ENCODE data around the gene STEAP4.
"Not testable (repeated sequence)": the region's sequence is repeated elsewhere in the genome, so short reads cannot be mapped to it uniquely, and the experiment has no call there.

STEAP4 gene

DNA sequence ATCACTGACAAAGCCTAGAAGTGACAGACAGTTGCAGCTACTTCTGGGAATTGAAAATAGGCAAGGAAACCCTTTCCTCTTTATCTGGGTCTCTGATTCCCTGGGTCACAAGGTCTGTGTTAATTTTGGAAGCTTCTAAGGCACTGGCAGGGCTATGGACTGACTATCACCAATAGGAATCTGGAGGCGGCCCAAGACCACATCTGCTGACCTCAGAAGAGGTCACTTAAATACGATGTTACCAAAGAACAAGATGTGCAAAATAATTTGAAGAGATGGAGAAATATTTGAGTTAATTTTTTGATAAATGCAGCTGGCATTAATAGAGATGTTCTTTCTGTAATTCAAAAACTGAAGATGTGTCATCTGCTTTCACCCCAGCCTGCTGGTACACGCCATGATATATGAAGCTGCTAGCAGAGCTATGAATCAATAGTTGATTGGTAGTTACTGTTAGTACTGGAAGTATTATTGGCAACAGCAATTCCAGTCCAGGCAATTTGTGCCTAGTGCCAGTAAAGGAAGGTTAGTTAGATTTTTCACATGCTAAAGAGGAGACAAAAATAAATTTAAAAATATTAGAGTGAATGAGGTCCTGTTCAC, 5.5 kb upstream of the STEAP4 start:
- no peak for DNase-seq

DNA sequence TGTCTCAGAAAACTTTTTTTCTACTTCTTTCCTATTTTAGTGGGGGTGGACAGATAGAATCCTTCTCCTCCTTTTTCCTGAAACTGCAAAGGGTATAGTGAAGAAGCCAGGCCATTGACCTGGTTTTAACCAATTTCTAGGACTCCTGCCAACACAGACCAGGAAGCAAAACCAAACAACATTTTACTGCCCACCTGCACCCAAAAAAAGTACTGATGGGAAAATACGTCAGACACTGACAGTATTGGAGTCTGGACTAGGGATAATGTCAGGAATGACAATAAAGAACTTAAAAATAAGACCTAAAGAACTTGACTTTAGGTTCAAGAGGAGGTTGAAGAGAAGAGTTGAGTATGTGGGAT, 5.0 kb upstream of the STEAP4 start:
- no peak for DNase-seq

DNA sequence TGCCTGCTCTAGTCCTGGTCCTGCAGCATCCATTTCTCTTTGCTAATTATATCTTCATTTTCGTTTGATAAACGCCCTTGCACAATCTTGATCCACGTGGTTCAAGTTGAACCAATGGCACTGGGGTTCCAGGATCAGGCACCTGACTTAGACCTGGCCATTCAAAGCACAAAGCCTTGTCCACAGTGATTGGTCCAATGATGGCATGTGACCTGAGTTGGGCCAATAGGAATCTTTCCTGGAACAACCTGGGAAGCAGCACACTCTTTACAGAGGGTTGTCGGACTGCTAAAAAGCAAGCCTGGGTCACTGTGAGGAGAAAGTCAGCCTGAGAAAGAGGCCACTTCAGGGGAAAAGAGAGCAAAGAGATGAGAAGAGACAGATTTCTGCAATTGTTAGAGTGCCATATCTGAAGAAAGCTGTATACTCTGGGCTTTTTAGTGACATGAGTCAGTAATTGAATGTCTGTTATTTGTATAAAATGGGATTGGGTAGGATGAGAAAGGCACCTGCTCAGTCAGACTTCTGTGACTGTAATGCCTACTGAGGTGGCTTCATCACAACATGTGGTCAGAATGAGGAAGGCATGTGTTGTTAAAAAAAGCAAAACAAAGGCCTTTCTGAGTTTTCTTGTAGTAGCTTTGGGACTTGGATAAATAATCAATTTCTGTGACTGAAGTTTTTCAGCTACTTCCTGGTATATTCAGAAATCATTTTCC, 4.4 kb upstream of the STEAP4 start:
- no peak for DNase-seq

DNA sequence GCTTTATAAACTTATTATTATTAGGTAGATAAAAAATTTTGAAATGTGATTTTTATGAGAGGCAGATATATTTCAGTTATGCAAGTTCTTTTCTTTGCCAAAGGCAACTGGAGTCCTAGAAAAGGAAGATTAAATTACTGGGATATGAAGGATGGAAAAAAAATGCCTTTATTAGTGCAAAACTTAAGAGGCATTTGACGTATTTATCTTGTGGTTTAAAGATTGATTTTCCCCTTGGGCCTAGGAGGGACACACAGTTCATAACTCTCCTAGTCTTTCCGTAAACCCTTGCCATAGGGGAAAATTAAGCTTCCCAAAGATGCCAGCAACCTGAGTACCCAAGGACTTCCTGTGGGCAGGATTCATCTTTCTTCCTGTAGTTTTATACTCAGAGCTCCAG, 3.1 kb upstream of the STEAP4 start:
- no peak for DNase-seq

DNA sequence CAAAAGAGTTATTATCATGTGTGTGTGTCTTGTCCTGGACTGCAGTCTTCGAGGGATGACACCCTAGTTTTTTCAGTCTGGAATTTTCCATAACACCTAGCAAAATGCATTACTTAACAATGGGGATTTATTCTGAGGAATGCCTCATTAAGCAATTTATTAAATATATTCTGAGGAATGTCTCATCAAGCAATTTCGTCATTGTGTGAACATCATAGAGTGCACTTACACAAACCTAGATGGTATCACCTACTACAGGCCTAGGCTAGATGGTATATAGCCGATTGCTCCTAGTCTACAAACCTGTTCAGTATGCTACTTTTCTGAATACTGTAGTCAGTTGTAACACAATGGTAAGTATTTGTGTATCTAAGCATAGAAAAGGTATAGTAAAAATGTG, 1.1 kb upstream of the STEAP4 start:
- DNase-seq, result no peak

DNA sequence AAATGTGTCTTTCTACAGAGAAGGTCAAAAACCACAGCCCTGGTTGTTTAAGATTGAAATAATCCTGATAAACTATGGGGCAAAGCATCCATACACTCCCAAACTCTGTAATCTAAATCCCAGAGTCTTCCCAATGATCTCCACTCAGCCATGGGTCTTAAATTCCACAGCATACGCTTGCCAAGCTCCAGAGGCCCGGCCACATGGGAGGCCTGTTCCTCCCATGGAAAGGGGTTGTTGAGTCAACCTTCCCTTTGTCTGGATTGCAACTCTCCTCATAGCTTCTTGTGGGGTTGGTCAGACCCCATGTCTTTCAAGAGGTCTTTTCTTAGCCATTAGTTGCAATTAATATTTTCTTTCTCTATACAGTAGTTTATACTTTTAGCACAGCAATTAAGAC, 718 bp upstream of the STEAP4 start:
- DNase-seq, result no peak

DNA sequence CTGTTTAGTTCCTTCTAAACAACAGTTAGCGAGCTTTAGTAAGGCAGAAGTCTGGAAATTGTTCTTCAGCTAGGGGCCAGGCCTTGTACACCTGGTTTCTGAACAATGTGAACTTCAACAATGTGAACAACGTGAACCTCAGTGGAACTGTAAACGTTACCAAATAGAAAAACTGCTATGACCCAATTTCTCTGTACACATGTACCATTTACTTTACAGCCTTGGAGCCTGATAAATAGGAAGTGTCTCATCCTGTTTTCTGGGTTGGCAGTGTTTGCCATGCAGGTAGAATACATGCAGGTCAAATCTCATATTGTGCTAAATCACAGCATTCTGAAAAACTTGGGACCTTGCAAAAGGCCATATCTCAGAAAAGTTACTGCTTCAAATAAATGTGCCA, 1.6 kb downstream of the STEAP4 start:
- no peak for DNase-seq

DNA sequence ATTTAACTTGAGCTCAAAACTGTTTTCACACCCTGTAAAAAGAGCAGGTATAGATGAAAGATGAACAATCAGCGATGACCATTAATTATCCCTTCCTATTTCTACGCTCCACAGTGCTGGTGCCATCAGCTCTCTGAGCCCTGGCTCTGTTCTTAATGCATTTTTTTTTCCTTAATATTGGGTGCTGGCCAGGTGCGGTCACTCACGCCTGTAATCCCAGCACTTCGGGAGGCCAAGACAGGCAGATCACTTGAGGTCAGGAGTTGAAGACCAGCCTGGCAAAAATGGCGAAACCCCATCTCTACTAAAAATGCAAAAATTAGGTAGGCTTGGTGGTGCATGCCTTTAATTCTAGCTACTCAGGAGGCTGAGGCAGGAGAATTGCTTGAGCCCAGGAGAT, 4.2 kb downstream of the STEAP4 start:
- DNase-seq, result no peak

DNA sequence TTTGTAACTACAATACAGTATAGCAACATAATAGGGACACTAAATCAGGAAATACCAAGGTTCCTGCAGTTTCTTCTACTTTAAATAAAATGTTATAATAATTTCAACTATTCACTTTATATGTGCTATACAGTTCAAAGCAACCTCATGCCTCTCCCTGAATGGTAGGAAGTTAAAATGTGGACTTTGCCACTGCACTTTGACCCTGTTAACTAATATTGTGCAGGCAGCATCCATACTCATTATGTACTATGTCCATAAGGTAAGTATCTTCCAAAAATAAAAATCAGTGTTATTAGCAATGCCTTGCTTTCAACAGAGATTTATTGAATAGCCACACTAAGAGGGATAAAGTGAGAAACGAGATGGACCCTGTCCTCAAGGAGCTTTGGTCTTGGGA, 4.8 kb downstream of the STEAP4 start:
- no peak for DNase-seq

DNA sequence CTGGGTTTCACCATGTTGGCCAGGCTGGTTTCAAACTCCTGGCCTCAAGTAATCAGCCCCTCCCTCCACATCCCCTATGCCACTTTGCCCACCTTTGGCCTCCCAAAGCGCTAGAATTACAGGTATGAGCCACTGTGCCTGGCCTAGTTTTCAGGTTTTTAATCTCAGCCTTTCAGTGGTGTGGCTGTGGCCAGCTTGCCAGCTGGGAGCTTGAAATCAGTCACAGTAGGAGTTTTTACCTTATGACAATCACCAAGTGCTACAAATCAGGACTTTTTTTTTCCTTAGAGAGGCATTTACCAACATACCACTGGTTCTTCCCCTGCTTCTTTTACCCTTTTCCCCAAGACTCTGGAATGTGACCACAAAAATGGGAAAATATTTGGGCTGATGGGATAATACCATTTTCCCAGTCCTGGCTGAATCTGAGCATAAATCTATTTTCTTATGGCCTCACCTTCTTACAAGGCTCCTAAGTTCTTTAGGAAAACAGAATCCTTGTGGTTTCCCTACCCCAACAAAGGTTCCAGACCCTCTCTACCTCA, 6.2 kb downstream of the STEAP4 start:
- no peak for DNase-seq

DNA sequence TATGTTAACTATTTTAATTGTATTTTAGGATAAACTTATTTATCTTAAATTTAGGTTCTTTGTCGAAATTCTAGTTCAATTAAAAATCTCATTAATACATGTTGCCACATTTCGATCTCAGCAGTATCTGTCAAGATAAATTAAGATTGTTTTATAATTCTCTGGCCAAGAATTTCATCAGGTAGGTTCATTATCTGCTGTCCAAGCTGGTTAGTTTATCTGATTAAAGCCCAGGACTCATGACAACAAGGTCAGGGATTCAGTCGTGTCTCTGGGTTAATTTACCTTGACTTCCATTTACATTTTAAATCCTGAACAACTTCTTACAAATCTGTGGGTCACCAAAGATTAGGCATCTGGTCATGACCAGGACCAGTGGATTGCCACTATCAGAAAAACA, 7.6 kb downstream of the STEAP4 start:
- DNase-seq, result no peak

DNA sequence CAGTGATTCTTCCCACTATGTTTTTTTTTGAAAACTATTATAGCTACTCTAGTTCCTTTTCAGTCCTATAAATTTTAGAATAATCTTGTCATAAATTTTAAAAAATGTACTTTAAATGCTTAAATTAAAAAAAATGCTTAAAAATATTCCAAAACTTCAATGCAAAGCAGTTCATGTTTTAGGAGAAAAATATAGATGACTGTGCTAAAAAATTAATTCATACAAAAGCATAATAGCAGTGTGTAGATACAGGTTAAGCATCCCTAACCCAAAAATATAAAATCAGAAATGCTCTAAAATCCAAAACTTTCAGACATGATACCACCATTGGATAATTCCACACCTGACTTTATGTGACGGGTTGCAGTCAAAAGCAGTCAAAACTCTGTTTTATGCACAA, 12.8 kb downstream of the STEAP4 start:
- no peak for DNase-seq

DNA sequence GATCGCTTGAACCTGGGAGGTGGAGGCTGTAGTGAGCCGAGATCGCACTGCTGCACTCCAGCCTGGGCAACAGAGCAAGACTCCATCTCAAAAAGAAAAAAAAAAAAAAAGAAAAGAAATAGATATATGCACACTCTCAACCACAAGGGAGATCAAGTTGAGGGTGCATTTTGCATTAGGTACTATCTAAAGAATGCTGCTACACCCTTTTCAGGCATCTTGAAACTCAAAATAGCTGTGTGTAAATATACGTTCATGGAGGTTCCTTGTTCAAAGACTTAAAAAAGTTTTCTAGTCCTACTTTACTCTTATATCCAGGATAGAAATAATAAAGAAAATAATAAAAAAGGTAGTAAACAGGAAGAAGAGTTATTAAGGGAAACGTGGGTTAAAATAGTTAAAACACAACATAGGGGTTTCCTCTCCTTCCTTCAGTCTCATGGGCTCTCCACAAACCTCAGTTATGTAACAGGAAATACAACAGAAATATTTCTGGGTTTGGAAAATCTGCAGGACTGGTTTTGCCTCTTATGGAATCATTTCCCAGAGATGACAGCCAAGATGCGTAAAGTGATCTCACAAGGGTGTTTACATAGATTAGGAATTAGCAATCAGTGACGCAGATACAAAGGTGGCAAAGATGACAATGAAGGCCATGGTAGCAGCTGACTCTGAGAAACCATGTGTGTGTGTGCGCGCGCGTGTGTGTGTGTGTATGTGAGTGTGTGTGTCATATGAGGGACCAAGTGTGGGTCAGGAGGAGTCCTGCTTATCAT, 15.1 kb downstream of the STEAP4 start:
- no peak for DNase-seq

DNA sequence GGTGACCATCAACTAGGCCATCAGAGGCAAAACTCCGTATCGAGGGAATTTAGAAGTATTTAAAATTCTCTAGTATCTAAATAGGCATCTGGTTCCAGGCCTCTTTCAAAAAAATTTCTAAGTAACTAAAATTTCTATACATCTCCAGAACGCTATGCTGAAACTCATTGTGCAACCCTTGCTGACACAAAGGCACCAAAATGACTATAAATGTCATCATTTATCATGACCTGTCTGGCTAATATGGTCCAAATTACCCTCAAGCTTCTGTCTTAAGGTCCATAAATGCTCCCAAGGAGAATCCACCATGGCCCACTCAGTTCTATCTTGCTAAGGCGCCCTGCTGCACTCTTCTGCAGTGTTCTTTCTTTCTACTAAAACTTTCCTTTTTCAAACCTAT, 16.2 kb downstream of the STEAP4 start:
- no peak for DNase-seq

DNA sequence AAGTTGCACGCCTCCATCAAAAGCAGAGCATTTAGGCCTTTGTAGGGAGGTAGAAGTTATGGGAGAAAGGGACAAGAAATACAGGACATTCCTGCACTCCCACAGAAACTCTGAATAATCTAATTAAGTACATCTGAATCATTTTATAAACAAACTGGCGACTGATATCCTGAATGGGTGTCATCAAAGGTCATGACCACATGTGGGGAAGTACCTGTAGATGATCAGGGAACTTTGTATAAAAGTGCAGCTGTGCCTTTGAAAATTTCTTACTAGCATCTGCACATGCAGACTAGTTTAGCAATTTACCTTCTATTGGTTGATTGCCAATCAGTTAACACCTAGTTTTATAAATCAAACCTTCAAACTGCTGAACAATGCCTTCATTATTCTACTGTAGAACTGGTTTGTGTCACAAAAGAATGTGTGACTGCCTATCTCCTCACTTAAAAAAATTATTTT, 17.1 kb downstream of the STEAP4 start:
- no peak for DNase-seq

DNA sequence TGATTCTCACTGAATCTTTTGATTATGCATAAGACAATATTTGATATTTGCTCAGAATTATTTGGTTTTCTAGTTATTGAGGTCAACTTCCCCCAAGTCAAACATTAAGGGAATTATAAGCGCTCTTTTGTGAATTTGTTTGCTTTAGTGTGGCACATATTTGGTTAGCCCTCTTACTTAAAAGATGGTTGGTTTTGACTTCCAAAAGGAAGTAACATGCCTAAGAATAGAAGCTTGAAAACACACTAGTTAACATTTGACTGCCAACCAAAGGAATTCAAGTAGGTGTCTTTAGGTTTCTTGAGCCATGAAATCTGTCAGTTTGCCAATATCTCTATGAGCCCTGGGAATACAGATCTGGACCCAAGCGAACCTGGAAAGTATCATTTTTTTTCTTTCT, 24.9 kb downstream of the STEAP4 start:
- DNase-seq, result no peak

DNA sequence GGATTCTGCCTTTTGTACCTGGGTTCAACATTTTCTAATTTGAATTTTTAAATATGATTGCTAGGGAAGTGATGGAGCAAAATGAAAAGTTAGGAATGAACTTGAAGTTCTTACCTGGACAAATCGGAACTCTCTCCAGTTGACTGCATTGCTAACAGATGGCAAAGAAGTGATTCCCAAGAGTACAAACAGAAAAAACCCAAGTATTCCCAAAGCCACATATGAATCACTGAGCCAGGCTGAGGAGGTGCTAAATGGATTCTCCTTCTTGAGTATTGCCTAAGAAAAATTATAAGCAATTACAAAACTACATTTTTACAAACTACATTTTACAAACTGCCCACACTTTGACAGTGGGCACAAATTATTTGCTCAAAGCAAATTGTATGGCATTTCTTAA, 25.9 kb downstream of the STEAP4 start:
- DNase-seq, result no peak

DNA sequence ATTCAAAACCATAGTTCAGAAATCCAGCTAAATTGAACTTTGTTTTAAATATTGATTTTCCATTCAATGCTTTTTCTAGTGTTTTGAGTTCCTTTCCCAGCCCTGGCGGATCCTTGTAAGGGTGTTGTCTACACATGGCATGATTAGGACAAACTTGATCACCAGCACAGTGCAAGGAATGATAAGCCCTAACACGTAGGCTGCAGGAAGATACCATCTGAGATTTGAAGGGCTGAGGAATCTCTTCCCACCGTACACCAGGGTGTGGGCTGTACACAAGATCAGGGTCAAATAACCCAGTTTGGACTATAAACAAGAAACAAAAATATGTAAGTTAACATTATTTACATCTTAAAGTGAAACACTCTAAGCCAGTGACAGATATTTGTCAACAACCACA, 27.4 kb downstream of the STEAP4 start:
- DNase-seq, result no peak

DNA sequence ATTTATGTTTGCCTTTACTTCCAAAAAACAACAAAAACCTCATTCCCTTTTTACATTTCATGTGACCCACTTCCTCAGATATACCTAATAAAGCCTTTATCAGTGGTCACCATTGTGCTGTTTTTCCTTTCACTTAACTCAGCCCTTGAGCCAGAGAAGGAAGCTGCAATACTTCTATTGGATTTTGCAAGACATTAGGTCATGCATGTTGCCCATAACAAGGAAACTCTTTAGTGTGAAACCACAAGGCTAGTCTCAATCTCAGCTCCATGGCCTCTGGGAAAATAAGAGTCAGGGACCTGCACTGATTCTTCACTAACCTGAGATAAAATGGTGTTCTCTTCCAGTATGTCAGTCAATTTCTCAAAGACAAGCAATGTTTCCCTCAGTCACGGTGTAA, 27.8 kb downstream of the STEAP4 start:
- DNase-seq, result peak; percentile 87 to 94

DNA sequence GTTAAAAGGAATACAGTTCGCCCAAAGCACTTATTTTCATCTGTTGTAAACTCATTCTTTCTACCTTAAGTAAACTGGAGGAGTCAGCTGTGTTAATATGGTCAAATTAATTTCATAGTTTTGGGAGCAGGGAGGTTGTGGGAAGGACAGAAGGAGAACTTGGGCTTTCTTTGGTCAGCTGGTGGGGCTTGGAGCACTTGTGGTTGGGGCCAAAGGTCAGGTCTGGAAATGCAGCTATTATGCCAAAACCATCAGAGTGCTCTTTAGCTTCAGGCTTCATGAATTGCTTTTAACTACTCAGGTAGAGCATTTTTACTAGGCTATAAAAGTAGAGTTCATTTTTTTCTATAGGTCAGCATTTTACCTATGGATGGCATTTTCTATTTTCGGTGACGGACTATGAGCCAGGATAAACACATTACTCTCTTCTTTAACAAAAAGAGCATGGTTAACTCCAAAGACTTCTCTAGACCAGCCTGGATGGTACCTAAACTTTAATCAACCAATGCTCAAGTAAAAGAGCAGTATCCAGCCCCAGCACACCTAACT, 30.0 kb downstream of the STEAP4 start:
- no peak for DNase-seq

DNA sequence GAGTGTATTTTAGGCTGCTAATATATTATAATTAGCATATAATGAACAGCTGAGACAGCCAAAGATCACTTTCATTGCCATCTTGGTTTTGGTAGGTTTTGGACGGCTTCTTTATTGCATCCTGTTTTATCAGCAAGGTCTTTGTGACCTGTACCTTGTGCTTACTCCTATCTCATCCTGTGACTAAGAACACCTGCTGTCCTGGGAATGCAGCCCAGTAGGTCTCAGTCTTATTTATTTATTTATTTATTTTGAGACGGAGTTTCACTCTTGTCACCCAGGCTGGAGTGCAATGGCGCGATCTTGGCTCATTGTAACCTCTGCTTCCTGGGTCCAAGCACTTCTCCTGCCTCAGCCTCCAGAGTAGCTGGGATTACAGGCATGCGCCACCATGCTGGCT, 31.8 kb downstream of the STEAP4 start:
- not testable (repeated sequence) for DNase-seq

DNA sequence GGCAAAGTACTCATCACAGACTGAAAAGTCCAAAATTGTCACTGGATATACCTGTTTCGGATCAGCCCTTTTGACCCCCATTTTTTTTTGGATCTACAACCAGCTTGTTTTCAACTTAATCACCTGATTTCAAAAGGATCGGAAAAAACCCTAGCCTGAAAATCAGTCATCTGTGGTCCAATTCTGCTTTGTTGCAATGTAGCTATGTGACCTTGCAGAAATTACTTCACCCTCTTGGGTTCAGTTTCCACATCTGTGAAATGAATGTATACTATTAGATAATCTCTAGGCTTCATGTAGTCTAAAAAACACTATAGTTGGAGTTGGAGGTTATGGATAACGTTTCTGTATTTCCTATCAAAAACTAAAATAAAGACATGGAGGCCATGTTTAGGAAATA, 37.1 kb downstream of the STEAP4 start:
- DNase-seq, result peak in 1 of 2 experiments; percentile 9

DNA sequence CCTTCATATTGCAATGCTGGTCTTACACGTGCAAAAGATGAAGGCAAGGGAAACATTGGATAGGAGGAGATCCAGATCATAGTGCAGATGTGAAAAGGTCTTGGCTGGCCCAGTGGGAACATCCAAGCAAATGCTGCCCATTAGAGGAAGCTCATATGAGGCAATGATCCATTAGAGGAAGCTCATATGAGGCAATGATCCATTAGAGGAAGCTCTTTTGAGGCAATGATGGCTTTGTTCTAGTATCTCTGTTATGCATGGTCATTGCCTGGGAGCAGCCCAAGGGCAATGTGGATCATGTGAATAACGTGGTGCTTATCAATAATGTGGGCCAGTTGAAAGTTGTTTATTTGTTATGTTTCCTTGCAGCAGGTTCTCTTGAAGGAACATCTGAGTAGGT, 37.8 kb downstream of the STEAP4 start:
- DNase-seq, result peak; percentile 82 to 90

DNA sequence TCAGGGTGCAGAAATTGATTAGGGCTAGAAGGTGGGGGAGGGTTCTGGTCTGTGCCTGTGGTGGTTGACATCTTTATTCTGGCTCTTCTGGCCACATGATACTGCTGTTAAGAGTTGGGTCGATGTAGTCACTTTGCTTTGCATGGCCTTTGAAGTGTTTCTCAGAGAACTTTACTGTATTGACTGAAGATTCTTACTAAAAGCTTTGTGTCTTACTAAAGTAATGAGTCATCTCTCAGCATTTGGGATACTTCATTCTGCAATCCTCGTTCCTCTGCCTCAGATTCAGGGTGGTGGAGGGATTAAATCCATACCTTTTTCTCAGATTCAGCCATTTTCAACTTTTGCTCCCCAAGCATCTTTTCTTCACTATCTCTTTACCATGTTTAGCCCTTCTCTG, 38.6 kb downstream of the STEAP4 start:
- DNase-seq, result no peak
